ELF-1 (cell line): ENCODE data around the gene ST13.
A peak's percentile ranks its signal among the peaks of the same experiment; 100 is the strongest.
"Not testable (repeated sequence)": the region's sequence is repeated elsewhere in the genome, so short reads cannot be mapped to it uniquely, and the experiment has no call there.

Source experiments
- DNase-seq: peaks from one replicate; pipeline ENCODE4 v3.0.0-alpha.2; 2016; ENCODE audit warnings: low read depth, low spot score

ST13 gene

DNA sequence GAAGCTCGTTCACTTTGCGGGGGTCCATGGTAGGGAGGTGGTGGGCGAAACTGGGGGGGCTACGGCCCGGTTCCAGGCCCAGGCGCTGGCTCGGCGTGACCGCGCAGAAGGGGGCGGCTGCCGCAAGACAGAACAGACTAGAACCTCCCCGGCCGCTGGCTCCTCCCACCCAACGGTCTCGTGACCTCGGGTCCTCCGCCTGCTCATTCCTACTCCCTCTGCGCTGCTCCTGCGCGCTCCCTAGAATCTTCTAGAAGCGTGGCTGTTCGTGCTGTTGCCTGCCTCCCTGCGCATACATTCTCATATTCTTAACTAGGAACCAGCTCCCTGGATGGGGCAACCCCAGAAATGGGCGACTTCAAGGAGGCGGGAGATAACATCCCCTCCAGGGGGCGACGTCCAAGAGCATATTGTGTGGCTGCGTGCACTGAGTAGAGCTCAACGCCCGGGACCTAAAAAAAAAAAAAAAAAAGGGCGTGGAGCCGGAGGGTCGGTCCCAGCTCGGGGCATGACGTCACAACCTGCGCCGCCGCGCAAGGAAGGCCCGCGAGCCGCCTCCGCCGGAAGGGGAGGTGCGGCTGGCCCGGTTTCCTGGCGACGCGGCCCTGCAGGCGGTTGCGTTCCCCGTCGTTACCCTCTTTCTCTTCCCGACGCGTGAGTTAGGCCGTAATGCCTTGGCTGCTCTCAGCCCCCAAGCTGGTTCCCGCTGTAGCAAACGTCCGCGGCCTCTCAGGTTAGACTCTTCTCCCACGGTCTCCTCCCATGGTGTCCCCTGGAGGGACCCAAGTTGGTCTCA is at the start of gene ST13, which contains the start of gene XPNPEP3:
Gene ST13, minus strand, starts transcription at position 127 of the 796 bp plus-strand sequence. Its CDS starts 99 bp downstream, at position 28.
Gene XPNPEP3, plus strand, starts transcription at position 636 of the 796 bp plus-strand sequence. Its CDS starts 34 bp downstream, at position 670.
- DNase-seq, result peak; percentile 98

DNA sequence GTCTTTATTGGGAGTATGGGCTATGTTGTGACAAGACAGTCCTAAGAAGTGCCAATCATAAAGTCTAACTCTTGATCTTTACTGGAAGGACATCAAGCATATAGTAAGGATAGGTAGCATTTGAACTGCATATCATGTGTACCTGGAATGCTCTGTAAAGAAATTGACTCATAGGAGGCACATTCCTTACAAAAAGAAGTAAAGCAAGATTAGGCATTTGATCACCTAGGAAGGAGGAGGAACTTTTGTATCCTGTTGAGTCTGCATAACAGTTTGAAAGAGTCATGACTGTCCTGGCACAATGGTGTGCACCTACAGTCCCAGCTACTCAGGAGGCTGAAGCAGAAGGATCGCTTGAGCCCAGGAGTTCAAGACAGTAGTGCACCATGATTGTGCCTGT is 47.7 kb upstream of the ST13 start:
- DNase-seq, result no peak

DNA sequence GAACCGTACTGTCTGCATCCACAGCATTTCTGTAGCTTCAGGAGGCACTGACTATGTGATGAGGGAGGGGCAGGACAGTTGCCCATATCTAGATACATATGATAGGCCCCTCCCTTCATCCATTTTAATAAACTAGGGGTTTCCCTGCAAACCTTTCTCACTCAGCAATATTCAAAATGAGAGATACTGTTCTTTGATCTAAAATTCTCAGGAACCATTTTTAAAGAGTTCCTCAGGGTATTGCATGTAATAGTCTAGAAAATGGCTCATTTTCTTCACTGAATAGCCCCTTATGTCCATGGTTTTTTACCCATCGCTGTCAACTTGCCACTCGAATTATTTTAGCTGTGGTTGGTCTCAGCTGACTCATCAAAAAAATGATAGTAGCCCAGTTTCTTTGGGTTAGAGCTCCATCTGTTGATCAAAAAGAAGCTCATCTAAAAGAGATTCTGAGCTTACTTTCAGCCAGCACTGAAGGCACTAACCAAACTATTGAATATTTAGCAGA is 42.5 kb upstream of the ST13 start:
- peak; percentile 15 for DNase-seq

DNA sequence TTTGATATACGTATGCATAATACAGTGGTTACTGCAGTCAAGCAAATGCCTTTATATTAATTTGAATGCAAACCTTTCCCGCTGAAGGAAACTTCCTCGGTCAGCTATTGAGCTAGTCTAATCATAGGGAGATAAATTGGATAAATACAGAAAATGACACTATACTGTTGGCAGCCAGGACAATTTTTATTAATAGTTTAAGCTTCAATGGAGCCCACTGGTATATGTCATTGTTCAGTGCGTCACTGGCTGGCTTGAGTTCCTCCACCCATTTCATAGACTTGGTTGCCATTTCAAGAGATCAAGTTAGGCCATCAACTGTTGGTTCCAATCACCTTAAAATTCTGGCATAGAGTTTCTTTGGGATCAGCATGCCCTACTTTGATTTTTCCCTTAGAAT is 38.0 kb upstream of the ST13 start:
- DNase-seq, result no peak

DNA sequence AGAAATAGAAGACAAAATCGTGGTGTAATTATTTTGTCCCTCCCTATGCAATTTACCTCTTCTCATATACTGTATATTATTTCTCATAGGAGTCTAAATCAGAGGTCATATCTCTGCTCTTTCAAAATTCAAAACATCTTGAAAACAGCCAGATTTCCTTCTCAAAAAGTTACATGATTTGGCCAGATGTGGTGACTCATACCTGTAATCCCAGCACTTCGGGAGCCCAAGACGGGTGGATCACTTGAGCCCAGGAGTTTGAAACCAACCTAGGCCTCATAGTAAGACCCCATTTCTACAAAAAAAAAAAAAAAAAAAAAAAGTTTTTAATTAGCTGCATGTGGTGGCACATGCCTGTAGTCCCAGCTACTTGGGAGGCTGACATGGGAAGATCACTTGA is 34.4 kb upstream of the ST13 start:
- no peak for DNase-seq

DNA sequence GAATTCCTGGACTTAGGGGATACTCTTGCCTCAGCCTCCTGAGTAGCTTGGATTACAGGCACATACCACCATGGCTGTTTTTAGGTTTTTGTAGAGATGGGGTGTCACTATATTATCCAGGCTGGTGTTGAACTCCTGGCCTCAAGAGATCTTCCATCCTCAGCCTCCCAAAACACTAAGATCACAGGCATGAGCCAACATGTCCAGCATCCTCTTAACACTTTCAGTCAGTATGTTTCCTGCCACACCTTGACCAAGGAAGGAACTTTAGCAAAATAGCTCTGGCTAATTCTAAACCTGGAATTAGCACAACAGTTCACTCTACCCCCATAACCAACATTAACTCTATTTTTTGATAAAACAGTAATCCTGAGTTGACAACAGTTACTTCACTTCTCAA is 32.7 kb upstream of the ST13 start:
- no peak for DNase-seq

DNA sequence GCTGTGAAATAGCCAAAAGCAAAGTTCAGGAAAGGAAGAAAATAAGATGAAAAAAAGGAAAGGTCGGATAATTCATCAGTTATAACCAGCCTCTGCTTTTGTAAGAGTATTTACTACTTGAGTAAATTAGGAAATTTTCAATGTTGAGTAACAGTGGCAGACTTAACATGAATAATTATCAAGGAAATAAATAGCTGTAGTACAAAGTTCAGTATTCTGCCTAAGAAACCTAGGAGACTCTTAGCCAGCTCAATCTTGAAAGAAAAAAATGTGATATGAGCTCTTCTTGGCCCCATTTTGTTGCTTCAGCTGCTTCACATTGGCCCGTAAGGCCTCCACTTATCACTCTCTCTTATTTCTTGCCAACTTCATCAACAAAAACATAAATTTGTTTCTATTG is 22.5 kb upstream of the ST13 start:
- DNase-seq, result no peak

DNA sequence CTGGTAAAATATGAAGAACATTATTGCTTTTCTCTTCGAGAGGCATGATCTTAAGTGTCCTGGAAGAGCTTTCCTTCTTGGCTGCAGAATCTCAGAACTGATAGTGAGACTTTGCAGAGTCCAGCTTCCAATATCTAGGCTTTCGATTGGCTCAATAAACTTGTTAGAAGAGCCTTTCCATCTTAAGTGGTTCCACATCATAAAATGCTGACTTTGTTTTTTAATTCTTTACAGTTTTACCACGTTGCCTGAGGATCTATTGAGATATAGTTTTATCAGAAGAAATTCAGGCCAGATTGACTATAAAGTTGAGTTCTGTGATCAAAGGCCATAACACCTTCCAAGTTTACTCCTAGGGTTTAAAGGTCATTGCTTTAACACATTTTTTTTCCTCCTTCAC is 21.0 kb upstream of the ST13 start:
- DNase-seq, result no peak

DNA sequence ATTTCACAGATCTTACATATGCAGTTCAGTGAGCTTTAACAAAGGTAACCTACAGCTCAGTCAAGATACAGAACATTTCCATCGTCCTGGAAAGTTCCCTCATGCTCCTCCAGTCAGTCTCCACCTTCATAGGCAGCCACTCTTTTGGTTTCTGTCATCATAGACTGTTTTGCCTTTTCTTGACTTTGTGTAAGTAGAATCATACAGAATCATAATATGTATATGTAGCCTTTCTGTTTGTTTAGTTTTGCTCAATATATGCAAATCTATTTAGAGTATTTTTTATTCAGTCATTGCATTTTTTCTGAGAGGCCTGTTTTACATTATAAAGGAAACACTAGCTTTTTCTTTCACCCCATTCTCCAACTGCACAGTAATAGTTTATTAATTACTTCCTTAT is 20.5 kb upstream of the ST13 start:
- DNase-seq, result no peak

DNA sequence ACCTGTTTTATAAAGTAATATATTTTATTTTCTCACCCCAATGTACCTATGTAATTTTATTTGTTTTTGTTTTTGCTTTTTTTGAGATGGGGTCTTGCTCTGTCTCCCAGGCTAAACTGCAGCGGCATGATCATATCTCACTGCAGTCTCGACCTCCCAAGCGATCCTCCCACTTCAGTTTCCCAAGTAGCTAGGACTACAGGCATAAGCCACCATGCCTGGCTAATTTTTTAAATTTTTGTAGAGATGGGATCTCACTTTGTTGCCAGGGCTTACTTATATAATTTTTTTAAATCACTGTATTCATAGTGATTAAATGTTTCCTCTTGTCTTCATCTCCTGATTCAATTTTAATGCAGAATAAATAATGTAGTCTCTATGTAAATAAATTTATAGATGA is 18.7 kb upstream of the ST13 start:
- DNase-seq, result no peak

DNA sequence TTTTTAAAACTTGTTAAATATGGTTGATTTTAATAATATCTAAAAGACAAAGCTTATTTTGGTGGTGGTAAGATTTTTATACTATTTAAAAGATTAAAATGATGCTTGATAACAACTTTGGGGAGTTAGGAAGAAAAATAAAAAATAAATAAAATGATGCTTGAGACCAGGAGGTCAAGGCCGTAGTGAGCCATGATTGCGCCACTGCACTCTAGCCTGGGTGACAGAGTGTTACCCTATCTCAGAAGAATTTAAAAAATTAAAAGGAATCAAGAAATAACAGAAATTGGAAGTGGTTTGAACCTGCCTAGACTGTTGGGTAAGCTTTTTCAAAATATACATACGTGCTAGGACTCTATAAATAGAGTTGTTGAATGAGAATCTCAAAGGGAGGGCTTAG is 17.6 kb upstream of the ST13 start:
- no peak for DNase-seq

DNA sequence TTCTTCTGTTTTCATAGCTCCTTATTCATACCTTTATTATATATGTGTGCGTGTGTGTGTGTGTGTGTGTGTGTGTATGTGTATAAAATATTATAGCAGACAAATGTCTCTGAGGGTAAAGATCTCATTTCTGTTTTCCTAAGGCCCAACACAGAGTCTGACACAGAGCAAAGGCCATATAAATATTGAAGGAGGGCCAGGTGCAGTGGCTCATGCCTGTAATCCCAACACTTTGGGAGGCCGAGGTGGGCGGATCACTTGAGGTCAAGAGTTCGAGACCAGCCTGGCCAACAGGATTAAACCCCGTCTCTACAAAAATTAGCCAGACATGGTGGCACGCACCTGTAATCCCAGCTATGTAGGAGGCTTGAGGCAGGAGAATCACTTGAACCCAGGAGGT is 11.9 kb upstream of the ST13 start:
- DNase-seq, result not testable (repeated sequence)

DNA sequence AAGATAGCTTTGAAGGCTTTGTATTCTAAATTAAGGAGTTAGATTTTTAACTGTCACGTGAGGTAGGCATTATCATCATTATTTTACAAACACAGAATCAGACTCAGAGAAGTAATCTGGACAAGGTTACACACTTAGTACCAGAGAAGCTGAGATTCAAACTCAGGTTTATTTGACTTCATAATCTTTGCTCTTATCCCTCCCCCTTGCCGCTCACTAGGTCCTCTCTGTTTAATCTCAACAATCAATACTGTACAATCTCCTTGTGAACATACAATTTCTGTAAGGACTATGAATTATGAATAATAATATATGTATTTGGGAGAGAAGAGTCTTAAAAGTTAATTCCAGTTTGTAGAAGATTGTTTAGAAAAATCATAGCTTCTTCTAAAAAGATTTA is 10.7 kb upstream of the ST13 start:
- no peak for DNase-seq

DNA sequence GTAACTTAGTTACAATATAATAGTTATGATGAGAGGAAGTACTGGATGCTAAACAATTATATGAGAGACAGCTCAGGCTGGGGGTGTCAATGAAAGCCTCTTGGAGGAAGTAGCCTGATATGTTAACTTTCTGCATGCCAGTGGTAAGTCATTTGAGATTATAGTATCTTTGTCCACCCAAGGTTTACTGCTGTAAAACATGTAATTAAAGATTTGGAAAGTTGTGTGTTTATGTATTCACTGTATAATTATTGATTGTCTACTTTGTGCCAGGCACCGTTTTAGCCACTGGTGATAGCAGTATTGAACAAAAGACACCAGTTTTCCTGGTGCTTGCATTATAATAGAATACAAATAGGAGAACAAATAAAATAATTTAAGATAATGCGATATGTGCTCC is 6.1 kb upstream of the ST13 start:
- no peak for DNase-seq

DNA sequence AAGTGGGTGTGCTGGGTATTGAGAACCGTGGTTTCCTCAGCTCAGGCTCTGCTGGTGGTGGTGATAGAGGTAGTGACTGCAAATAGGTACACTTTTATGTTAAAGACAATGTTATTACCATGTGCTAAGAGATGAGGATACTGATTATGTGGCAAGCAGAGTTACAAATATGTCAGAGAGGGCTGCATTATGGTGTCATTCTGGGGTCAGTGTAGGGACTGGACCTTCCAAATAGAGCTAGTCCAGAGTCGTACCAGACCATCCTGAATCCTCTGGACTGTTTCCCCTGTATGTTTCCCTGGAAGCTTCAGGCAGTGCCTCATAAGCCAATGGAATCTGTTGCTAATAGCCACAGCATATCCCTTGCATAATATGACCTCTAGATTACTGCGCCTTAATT is 5.6 kb upstream of the ST13 start, which contains the start of gene DNAJB7:
Gene DNAJB7, minus strand, starts transcription at position 101 of the 400 bp plus-strand sequence. CDS start 119 bp downstream, outside the sequence.
- DNase-seq, result no peak

DNA sequence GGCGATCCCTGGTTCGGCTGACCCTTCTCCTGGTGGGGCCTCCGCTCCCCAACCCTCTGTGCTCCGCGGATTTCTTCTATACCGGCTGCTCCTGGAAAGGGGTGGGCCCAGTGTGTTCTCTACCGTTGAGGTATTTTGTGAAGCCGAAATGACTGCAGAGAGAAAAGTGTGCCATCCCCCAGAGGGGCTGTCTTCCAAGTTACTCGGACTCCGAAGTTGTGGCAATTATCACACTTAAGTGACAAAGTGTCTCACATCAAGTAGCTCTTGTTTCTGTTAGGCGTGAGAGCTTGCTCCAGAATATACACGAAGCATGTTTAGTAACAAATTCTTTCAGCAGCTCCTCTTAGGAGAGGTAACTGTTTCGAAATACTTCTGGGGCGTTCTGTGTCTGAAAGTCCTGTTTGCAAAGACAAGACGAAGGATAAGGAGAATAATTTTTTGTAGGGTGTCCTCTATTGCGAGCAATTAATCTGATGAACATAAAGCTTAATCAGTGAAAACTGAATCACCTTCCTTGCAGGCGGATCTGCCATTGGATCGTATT is 943 bp upstream of the ST13 start:
- no peak for DNase-seq

DNA sequence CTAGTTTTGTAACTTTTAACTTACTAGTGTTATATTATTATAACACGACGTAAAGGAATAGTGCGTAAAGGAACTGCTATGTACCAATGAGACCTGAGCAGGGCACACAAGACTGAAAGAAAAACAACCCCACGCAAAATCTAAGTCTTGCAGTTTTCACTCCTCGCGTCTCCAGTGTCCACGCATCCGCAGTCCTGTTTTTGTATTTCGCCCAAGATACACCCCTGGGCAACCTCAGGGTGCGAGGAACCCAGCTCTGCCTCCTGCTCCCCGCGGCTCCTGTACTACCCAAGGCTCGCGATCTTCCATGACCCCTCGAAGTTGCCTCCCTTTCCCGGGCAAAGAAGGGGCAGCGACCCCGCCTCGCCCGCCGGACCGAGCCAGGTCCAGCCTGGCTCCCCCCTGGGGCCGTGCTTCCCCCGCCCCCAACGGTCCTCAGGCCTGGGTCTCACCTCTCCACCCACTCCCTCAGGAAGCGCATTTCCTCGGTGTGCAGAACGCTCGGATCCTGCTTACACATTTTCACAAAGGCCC is 393 bp downstream of the ST13 start:
- no peak for DNase-seq

DNA sequence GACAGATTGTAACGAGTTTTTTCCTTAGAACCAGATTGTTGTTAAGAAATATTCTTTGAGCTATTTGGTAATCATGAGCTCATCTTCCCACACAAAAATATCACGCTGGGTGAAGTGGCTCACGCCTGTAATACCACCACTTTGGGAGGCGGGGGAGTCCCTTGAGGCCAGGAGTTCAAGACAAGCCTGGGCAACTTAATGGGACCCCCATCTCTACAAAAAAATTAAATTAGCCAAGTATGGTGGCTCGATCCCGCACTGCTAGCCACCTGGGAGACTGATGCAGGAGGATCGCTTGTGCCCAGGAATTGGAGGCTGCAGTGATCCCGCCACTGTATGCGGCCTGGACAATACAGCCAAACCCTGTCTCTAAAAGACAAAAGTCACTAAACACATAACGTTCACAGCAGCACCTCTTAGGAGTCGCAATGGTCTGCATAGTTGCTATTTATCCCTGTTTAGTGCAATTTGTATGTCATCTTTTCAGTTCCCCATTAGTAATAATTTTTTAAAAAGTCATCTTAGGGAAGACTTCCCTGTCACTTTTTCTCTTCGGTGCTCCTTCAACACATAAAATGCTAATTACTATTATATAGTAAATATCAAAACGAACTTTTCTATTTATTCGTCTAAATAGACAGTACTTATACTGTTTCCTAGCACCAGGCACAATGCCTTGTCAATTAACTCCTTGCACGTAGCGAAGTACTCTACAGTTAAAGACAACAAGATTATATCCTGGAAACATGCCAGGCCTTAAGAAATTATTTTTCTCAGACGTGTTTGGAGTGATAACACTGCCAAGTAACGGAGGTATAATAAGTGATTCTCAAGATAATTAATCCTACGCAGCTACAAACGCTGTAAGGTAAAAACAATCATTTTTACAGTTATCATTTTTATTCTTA is 1.1 kb downstream of the ST13 start:
- DNase-seq, result peak; percentile 12

DNA sequence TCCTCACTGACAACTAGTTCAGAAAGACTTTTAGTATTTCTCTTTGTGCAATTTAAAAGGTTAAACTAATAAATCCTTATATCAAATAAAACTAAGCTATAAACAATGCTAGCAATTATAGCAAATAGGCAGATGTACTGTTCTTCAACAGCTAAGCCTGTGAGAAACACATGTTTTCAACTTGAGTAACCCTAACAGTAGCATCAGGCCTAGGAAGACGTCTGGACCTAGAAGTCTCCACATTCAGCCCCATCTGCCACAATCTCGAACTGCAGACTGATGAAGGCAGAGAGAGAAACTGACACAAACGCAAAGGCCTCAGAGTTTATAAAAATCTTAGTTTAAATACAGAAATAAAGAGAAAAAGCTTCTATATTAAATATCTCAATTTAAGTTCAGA is 2.5 kb downstream of the ST13 start:
- DNase-seq, result no peak

DNA sequence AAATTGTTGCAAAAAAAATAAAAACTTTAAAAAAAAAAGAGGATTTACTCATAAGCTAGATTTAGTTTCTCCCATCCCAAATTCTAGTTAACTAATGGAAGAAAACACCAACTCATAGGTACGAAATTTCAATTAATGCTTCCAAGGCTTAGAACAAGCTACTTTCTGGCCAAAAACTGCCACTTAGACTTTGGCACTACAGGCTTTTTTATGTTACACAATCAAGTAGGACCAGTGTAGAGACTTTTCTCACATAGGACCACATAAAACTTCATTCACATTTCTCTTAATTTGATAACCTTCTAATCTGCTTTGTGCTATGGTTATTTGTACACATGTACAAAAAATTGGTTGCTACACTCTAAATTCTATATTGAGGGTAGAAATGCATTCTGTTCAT is 3.1 kb downstream of the ST13 start:
- DNase-seq, result no peak

DNA sequence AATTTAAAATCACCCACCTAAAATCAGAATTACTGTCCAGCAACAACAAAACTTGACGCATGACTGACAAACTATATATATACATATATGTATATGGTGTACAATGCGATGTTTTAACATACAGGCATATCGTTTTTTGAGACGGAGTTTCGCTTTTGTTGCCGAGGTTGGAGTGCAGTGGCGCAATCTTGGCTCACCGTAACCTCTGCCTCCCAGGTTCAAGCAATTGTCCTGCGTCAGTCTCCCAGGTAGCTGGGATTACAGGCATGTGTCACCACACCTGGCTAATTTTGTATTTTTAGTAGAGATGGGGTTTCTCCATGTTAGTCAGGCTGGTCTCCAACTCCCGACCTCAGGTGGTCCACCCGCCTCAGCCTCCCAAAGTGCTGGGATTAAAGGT is 10.6 kb downstream of the ST13 start:
- not testable (repeated sequence) for DNase-seq

DNA sequence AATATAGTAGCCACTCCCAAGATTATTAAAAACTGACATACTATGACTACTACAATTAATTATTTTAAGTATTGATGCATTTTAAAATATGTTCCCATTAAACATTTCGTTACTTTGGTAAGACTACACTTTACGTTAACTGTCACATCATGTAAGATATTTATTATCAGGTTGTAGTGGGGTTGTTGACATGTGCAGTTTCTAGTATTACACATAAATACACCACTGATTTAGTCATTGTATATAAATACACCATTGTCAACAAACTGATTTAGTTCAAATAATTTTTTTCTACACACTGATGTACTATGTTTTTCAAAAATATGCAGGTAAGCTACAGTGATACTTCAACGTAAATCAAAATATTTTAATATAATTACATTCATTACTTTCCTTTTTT is 11.5 kb downstream of the ST13 start:
- no peak for DNase-seq
